CD4-positive, alpha-beta T cell (primary cell): ENCODE results near the gene ZNF492. TPM values are rescaled to one million over a fixed set of nuclear protein-coding genes. Genes with fewer than 3 reads are reported as not detected.

Source experiments
- ATAC-seq: fragments of 200-7000 bp; cut with Tn5 transposase; one replicate; pipeline ENCODE4 v1.10.0; 2022; ENCODE audit warnings: mild to moderate bottlenecking; ENCODE audit not compliant: poor library complexity
- CTCF ChIA-PET: fragments of 350-600 bp; sonication (Branson Sonifier 250); formaldehyde crosslinking; loops from one replicate; lab custom pipeline; 2021; ENCODE audit warnings: antibody characterized with exemption, inconsistent platforms; lab: Charles Lee
- POLR2A ChIA-PET: fragments of 350-600 bp; sonication (Branson Sonifier 250); formaldehyde crosslinking; loops from one replicate; lab custom pipeline; 2021; ENCODE audit warnings: antibody characterized with exemption, inconsistent platforms; lab: Charles Lee
- DNase-seq, 14 experiments: peaks; one replicate each; pipeline ENCODE4 v3.0.0-alpha.2; 2013 to 2020; ENCODE audit warnings: mixed read lengths in 2 of 14
- H3K27ac ChIP-seq, 2 donors: one replicate each; pipeline versions ENCODE4 v1.5.1 to v1.7.0; 2013; ENCODE audit warnings: low read length in 2 of 2, low read depth in 1 of 2, mild to moderate bottlenecking in 1 of 2
- H3K27me3 ChIP-seq, 2 experiments: 1 replicate in 1 of 2; 2 replicates in 1 of 2; pipeline versions ENCODE4 v1.6.1 to v1.7.0; 2013; ENCODE audit warnings: low read length in 2 of 2, control low read depth in 1 of 2, mild to moderate bottlenecking in 1 of 2, moderate library complexity in 1 of 2; ENCODE audit not compliant: insufficient read depth in 2 of 2, control insufficient read depth in 1 of 2
- H3K36me3 ChIP-seq: one replicate; pipeline ENCODE4 v1.6.1; 2013; ENCODE audit warnings: low read length, control low read depth; ENCODE audit not compliant: insufficient read depth
- H3K4me1 ChIP-seq: one replicate; pipeline ENCODE4 v1.6.1; 2013; ENCODE audit warnings: low read length, control low read depth; ENCODE audit not compliant: insufficient read depth
- H3K4me3 ChIP-seq: one replicate; pipeline ENCODE4 v1.5.1; 2013; ENCODE audit warnings: mild to moderate bottlenecking, low read length, moderate library complexity
- H3K9me3 ChIP-seq, 2 experiments: 1 replicate in 1 of 2; 2 replicates in 1 of 2; pipeline versions ENCODE4 v1.6.1 to v1.7.0; 2013; ENCODE audit warnings: low read length in 2 of 2, mild to moderate bottlenecking in 2 of 2, control low read depth in 1 of 2, moderate library complexity in 1 of 2; ENCODE audit not compliant: control insufficient read depth in 1 of 2, insufficient read depth in 1 of 2
- H3K27ac Mint-ChIP-seq: one replicate; pipeline ENCODE4 v1.8.0; 2020; ENCODE audit warnings: mixed read lengths
- H3K27me3 Mint-ChIP-seq: one replicate; pipeline ENCODE4 v1.8.0; 2021; ENCODE audit warnings: mixed read lengths
- H3K36me3 Mint-ChIP-seq: one replicate; pipeline ENCODE4 v1.8.0; 2021; ENCODE audit warnings: low read depth, mixed read lengths
- H3K4me1 Mint-ChIP-seq: one replicate; pipeline ENCODE4 v1.8.0; 2021; ENCODE audit warnings: low read depth, mixed read lengths
- H3K4me3 Mint-ChIP-seq: one replicate; pipeline ENCODE4 v1.8.0; 2020; ENCODE audit warnings: mild to moderate bottlenecking, mixed read lengths
- H3K9me3 Mint-ChIP-seq: one replicate; pipeline ENCODE4 v1.8.0; 2020; ENCODE audit warnings: mixed read lengths
- CTCF ChIP-seq: fragments of 200-600 bp; IDR thresholded peaks from one replicate; pipeline ENCODE4 v1.8.0; 2022; ENCODE audit warnings: antibody characterized with exemption, mild to moderate bottlenecking
- intact Hi-C, 2 experiments: fragments of 100-400 bp; cut with DNase I in 1 of 2; cut with micrococcal nuclease in 1 of 2; formaldehyde crosslinking; loops; one replicate each; pipeline versions ENCODE4 v1.15.1 to v1.9.0; 2023 to 2025; cut with DNase I, micrococcal nuclease
- total RNA-seq, 174 experiments: library from RNA in 2 of 174; stranded (reverse) in 2 of 174; gene quantifications; one replicate each; pipeline ENCODE4 v1.2.3 and lab custom pipeline; 2021 to 2026

ZNF492 gene
- total RNA-seq, 2 experiments from 2014 or later = 1.1 to 1.2 TPM

- Histone ChIP-seq H3K4me3 (no peak overlapping the region), H3K27me3 (no peaks in the 10 kb centered on the region), H3K9me3 (peaks cover 0 to 63% of the 10 kb centered on the region in 2 experiments), H3K27ac (no peak overlapping the region), H3K36me3 (no peaks in the 10 kb centered on the region), H3K4me1 (no peaks in the 10 kb centered on the region)
- CTCF ChIA-PET = no interaction called here
- no peaks in the 10 kb centered on the region for H3K36me3 Mint-ChIP-seq
- no peaks in the 10 kb centered on the region for H3K9me3 Mint-ChIP-seq
- H3K4me3 Mint-ChIP-seq = no peak overlapping the region
- DNase-seq = no peak
- TF ChIP-seq CTCF = no peak
- ATAC-seq = no peak
- H3K27me3 Mint-ChIP-seq = no peaks in the 10 kb centered on the region
- intact Hi-C loops = no loop called here
- H3K4me1 Mint-ChIP-seq = no peaks in the 10 kb centered on the region
- POLR2A ChIA-PET = no interaction called here
- H3K27ac Mint-ChIP-seq = no peak overlapping the region
Measured at GRCh38 chr19:22608441-22608840, 25.7 kb upstream of the ZNF492 start.

DNA sequence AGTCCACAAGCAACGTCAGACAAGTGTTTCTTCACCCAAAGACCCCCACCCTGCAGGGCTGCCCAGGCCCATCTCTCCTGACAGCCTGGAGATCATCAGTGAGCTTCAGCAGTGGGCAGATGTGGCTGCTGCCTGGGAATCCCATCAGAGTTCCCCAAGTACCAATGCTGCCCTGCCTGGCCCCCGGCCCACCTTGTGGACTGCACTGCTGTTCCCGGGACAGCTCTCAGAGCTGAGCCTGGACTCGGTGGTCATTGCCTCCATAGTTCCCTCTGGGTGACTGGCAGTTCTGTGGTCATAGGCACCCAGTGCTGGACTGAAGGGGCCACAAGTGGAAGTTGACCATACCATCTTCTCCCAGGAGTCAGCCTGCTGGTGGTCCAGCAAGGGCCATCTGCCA lies 24.5 kb upstream of the ZNF492 start:
- Mint-ChIP-seq H3K27me3 (no peaks in the 10 kb centered on the region), H3K27ac (no peak overlapping the region), H3K4me1 (no peaks in the 10 kb centered on the region), H3K9me3 (no peaks in the 10 kb centered on the region), H3K36me3 (no peaks in the 10 kb centered on the region), H3K4me3 (no peak overlapping the region)
- POLR2A ChIA-PET = no interaction called here
- Histone ChIP-seq H3K4me3 (no peak overlapping the region), H3K9me3 (peaks cover 0 to 51% of the 10 kb centered on the region in 2 experiments), H3K36me3 (no peaks in the 10 kb centered on the region), H3K27me3 (no peaks in the 10 kb centered on the region), H3K4me1 (no peaks in the 10 kb centered on the region), H3K27ac (no peak overlapping the region)
- no peak for ATAC-seq
- DNase-seq = no peak
- CTCF ChIA-PET = no interaction called here
- intact Hi-C loops = no loop called here
- no peak for TF ChIP-seq CTCF

DNA sequence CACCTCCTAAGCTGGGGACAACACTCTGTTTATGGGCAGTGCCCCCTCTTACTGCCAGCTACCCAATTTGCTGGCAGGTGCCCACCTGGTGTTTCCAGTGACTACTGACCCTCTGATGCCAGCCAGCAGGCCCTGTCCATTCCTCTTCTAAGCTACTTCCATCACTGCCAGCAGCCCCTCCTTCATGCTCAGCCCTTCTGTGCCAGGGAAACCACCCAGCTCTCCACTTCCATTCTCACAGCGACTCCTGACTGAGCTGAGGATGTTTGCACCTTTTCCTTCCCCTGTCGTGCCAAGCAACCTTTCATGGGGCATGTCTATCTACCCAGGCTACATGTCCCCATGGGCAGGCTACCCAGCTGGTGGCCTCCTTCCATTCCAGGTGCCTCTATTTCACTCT lies 24.0 kb upstream of the ZNF492 start:
- ATAC-seq = no peak
- ChIA-PET POLR2A (no interaction called here), CTCF (no interaction called here)
- Histone ChIP-seq H3K36me3 (no peaks in the 10 kb centered on the region), H3K4me3 (no peak overlapping the region), H3K4me1 (no peaks in the 10 kb centered on the region), H3K9me3 (peaks cover 0 to 48% of the 10 kb centered on the region in 2 experiments), H3K27ac (no peak overlapping the region), H3K27me3 (no peaks in the 10 kb centered on the region)
- no peak for TF ChIP-seq CTCF
- H3K36me3 Mint-ChIP-seq = no peaks in the 10 kb centered on the region
- no peaks in the 10 kb centered on the region for H3K27me3 Mint-ChIP-seq
- no peak for DNase-seq
- intact Hi-C loops = no loop called here
- no peak overlapping the region for H3K27ac Mint-ChIP-seq
- H3K4me1 Mint-ChIP-seq = no peaks in the 10 kb centered on the region
- H3K4me3 Mint-ChIP-seq = no peak overlapping the region
- H3K9me3 Mint-ChIP-seq = no peaks in the 10 kb centered on the region
